ENCODE measurements around the gene SIGLEC14. TPM values are rescaled to one million over a fixed set of nuclear protein-coding genes. Genes with fewer than 3 reads are reported as not detected.

Gene SIGLEC14
- total RNA-seq, 1 donor from 2014 or later, result not detected

DNA sequence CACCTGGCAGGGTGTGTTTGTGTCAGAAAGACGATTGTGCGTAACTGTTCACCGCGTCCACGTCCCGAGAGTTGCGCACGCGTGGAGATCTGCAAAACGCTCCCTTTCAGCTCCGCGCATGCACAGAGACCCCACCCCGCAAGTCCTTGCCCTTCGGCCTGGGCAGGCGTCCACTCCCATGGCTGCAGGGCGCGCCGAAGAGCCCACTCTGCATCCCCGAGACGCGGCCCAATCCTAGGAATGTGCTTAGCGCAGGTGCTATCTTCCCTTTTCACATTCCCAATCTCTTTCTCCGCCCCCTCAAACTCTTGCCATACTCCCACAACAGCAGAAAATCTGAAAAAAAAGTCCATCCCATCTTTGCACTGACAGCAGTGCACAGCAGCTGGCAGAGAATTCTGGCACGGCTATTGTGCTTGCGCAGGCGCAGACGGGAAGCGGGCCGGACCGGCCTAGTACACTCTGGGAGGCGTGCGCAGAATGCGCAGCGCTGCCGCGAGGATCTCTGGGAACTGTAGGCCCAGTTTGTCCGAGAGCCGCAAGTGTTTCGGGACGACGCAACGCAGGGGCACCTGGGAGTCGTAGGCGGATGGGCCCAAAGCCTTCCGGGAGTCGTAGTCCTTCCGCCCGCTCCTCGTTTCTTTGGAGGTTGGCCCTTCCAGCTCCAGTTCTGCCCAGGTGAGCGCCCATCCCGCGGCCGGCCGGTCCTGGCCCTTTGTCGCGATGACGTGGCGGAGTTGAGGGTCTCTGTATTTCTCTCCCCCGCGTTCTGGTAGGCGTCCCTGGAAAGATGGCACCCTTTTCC lies 52.5 kb downstream of the SIGLEC14 start:
- DNase-seq (ENCODE audit: low spot score), result peak; percentile 99
- peaks cover 23% of the 10 kb centered on the region for H3K4me1 Mint-ChIP-seq (ENCODE audit: low read depth)
- peaks cover 7% of the 10 kb centered on the region for H3K9me3 Mint-ChIP-seq (ENCODE audit: low read depth)
- H3K27me3 Mint-ChIP-seq (ENCODE audit: low read depth), result no peaks in the 10 kb centered on the region
- TF ChIP-seq, protein P1, sequence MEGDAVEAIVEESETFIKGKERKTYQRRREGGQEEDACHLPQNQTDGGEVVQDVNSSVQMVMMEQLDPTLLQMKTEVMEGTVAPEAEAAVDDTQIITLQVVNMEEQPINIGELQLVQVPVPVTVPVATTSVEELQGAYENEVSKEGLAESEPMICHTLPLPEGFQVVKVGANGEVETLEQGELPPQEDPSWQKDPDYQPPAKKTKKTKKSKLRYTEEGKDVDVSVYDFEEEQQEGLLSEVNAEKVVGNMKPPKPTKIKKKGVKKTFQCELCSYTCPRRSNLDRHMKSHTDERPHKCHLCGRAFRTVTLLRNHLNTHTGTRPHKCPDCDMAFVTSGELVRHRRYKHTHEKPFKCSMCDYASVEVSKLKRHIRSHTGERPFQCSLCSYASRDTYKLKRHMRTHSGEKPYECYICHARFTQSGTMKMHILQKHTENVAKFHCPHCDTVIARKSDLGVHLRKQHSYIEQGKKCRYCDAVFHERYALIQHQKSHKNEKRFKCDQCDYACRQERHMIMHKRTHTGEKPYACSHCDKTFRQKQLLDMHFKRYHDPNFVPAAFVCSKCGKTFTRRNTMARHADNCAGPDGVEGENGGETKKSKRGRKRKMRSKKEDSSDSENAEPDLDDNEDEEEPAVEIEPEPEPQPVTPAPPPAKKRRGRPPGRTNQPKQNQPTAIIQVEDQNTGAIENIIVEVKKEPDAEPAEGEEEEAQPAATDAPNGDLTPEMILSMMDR (IDR thresholded peaks at IDR 0.05), result no peak
- H3K36me3 Mint-ChIP-seq (ENCODE audit: low read depth), result peaks cover 3% of the 10 kb centered on the region
- peak overlapping the region; percentile 81 for H3K4me3 Mint-ChIP-seq (ENCODE audit: unreplicated experiment)
- peak overlapping the region; percentile 61 for H3K27ac Mint-ChIP-seq (ENCODE audit: unreplicated experiment)

DNA sequence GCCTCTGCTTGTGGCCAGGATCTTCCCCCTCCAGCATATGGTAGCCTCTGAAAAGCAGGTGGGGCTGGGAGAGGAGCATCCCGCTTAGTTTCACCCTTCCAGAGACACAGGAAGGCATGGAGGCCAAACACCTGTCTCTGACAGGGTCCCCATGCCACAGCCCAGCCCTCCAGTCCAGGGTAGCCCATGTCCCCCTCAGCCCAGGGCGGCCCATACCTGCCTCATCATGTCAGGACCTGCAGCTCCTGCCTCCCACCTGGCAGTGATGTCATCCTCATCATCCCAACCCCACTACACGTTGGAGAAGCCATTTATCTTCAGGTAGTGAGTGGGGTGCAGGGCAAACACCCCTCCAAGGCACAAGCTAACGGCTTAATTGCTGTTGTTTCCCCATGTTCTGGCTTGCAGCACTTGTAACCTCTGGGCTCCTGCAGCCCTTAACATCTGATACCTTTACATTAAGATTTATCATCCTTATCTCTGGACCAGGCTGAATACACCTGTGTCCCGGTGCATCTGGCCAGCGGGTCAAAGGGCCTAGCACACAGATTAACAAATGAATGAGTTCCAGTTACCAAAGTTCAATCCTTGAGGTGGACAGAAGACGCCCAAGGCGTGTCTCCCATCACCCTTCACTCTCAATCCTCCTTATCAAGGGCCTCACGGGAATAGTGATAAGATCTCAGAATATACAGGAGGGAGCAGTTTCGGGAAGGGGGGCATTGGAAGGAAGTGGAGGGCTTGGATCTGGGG lies 53.3 kb downstream of the SIGLEC14 start:
- H3K36me3 Mint-ChIP-seq (ENCODE audit: low read depth), result peaks cover 3% of the 10 kb centered on the region
- H3K27me3 Mint-ChIP-seq (ENCODE audit: low read depth), result no peaks in the 10 kb centered on the region
- H3K9me3 Mint-ChIP-seq (ENCODE audit: low read depth), result peaks cover 11% of the 10 kb centered on the region
- peak overlapping the region; percentile 81 for H3K4me3 Mint-ChIP-seq (ENCODE audit: unreplicated experiment)
- no peak for DNase-seq (ENCODE audit: low spot score)
- TF ChIP-seq, protein P1 (IDR thresholded peaks at IDR 0.05), result no peak
- H3K27ac Mint-ChIP-seq (ENCODE audit: unreplicated experiment), result no peak overlapping the region
- peaks cover 23% of the 10 kb centered on the region for H3K4me1 Mint-ChIP-seq (ENCODE audit: low read depth)

Small RNAs within 50 kb of the gene (microRNA-seq; reads per million reads assigned to microRNA genes)
- gene MIR125A (ENCODE audit: borderline number of aligned reads) (9,386 reads per million, percentile 94 among the genes with 10 or more reads in this experiment), gene MIR99B (ENCODE audit: borderline number of aligned reads) (34,068 reads per million, percentile 98 among the genes with 10 or more reads in this experiment), gene MIRLET7E (ENCODE audit: borderline number of aligned reads) (33,704 reads per million, percentile 98 among the genes with 10 or more reads in this experiment)

Other genes with a start within 250 kb of the SIGLEC14 start
- not detected in 3 replicates for gene SIGLEC10, start 229.2 kb downstream of the SIGLEC14 start, total RNA-seq
- not detected in 3 replicates for gene SIGLEC8, start 188.4 kb downstream of the SIGLEC14 start, total RNA-seq
- not detected in 3 replicates for gene CEACAM18, start 168.3 kb downstream of the SIGLEC14 start, total RNA-seq
- not detected in 3 replicates for gene SIGLEC12, start 145.0 kb downstream of the SIGLEC14 start, total RNA-seq
- gene SIGLEC6, start 115.2 kb downstream of the SIGLEC14 start, total RNA-seq, result not detected in 3 replicates
- 6.3 to 14.3 TPM (median 8.9 TPM) in 3 replicates for gene ZNF175, start 75.5 kb downstream of the SIGLEC14 start, total RNA-seq
- not detected in 3 replicates for gene SIGLEC5, start 16.4 kb downstream of the SIGLEC14 start, total RNA-seq
- gene SPACA6, start 46.5 kb upstream of the SIGLEC14 start, total RNA-seq, result 20.4 to 39.5 TPM (median 24.3 TPM) in 3 replicates
- not detected in 3 replicates for gene HAS1, start 77.2 kb upstream of the SIGLEC14 start, total RNA-seq
- gene FPR1, start 105.1 kb upstream of the SIGLEC14 start, total RNA-seq, result not detected in 3 replicates
- not detected in 3 replicates for gene FPR2, start 114.4 kb upstream of the SIGLEC14 start, total RNA-seq
- gene FPR3, start 148.3 kb upstream of the SIGLEC14 start, total RNA-seq, result not detected in 3 replicates
- 11.2 to 17.4 TPM (median 11.2 TPM) in 3 replicates for gene ZNF577, start 241.1 kb upstream of the SIGLEC14 start, total RNA-seq

Data from chondrocyte (in vitro differentiated cells).